Kidney epithelial cell (primary cell): ENCODE data around the gene ATP13A3. TPM values are rescaled to one million over a fixed set of nuclear protein-coding genes. Genes with fewer than 3 reads are reported as not detected.

Experiments used
- DNase-seq: peaks from one replicate; pipeline ENCODE4 v3.0.0-alpha.2; 2010; ENCODE audit warnings: low read depth
- H3K27me3 ChIP-seq: 2 replicates; pipeline ENCODE4 v1.6.0; 2011; ENCODE audit warnings: low read length; ENCODE audit not compliant: control insufficient read depth, insufficient read depth
- H3K36me3 ChIP-seq: 2 replicates; pipeline ENCODE4 v1.5.1; 2011; ENCODE audit warnings: low read length; ENCODE audit not compliant: control insufficient read depth, insufficient read depth
- H3K4me3 ChIP-seq: 2 replicates; pipeline ENCODE4 v1.5.1; 2011; ENCODE audit warnings: low read depth, mild to moderate bottlenecking, control low read depth, low read length
- total RNA-seq: library from RNA; depleted of rRNA; stranded (reverse); fragments of >200 nt; gene quantifications from 2 replicates; pipeline ENCODE4 v1.2.3, GENCODE V29; 2015
- TF ChIP-seq, protein P1 (sequence below): IDR thresholded peaks from 2 replicates; pipeline ENCODE4 v1.5.1; 2011; ENCODE audit warnings: mild to moderate bottlenecking, moderate library complexity, low read length, control low read depth, inconsistent platforms; ENCODE audit not compliant: insufficient read depth, poor library complexity, severe bottlenecking

The ATP13A3 gene
- total RNA-seq, 1 donor from 2014 or later, result 324 TPM

DNA sequence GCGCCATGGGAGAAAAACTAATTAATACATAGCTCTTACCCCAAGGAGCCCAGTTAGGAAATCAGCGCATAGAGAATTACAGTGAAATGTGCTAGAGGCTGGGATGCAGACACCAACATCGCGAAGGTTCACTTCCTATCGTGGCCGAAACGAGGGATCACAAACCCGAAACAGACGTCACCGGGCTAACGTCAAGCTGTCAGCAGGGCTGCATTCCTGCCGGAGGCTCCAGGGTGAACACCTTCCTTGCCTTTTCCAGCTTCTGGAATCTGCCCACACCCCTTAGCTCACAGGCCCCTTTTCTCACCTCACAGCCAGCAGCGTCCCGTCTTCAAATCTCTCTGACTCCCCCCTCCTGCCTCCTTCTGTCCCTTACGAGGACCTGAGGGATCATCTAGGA lies 100.7 kb downstream of the ATP13A3 start:
- Histone ChIP-seq H3K4me3 (no peak overlapping the region), H3K27me3 (peaks cover 25% of the 10 kb centered on the region), H3K36me3 (no peaks in the 10 kb centered on the region)
- no peak for DNase-seq
- TF ChIP-seq, protein P1, sequence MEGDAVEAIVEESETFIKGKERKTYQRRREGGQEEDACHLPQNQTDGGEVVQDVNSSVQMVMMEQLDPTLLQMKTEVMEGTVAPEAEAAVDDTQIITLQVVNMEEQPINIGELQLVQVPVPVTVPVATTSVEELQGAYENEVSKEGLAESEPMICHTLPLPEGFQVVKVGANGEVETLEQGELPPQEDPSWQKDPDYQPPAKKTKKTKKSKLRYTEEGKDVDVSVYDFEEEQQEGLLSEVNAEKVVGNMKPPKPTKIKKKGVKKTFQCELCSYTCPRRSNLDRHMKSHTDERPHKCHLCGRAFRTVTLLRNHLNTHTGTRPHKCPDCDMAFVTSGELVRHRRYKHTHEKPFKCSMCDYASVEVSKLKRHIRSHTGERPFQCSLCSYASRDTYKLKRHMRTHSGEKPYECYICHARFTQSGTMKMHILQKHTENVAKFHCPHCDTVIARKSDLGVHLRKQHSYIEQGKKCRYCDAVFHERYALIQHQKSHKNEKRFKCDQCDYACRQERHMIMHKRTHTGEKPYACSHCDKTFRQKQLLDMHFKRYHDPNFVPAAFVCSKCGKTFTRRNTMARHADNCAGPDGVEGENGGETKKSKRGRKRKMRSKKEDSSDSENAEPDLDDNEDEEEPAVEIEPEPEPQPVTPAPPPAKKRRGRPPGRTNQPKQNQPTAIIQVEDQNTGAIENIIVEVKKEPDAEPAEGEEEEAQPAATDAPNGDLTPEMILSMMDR, result no peak

DNA sequence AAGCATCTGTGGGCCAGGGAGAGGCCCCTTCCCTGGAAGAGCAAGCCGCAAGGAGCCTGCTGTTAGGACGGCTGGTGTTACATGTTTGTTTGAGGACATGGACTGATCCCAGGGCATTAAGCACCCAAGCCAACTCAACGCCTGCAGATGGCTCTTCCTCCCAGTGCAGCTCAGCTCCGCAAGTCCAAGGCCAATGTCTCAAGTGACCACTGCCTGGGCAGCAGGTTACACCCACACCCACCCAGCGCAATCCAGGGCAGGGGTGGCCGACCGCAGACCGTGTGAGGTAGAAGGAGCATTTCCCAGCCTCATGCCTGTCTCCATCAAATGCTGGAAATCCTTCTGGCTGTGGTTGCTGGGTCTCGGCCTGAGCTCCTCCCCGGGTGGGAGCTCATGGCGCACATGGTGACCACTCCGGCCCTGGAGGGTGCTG lies 102.2 kb downstream of the ATP13A3 start:
- H3K27me3 ChIP-seq, result peaks cover 29% of the 10 kb centered on the region
- no peak for DNase-seq
- H3K4me3 ChIP-seq, result no peak overlapping the region
- H3K36me3 ChIP-seq, result no peaks in the 10 kb centered on the region
- TF ChIP-seq, protein P1, result no peak

DNA sequence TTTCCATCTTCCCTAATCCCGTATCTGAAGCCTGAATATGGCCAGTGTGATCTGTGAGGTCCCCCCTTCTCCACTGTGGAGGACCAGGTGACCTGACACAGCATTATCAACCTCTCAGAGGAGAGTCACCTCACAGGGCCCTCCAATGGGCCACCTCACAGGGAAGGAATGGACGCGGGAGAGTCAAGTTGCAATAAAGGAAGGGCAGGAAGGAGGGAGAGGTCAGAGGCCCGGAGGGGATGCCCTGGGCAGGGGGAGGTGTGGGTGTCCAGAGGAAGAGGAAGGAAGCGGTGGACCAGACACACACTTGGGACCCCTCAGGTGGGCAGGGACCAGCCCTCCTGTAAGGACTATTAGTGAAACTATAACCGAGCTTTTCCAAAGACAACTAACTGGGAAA lies 102.6 kb downstream of the ATP13A3 start:
- DNase-seq, result no peak
- no peak overlapping the region for H3K4me3 ChIP-seq
- TF ChIP-seq, protein P1, result no peak
- peaks cover 27% of the 10 kb centered on the region for H3K27me3 ChIP-seq
- H3K36me3 ChIP-seq, result no peaks in the 10 kb centered on the region

DNA sequence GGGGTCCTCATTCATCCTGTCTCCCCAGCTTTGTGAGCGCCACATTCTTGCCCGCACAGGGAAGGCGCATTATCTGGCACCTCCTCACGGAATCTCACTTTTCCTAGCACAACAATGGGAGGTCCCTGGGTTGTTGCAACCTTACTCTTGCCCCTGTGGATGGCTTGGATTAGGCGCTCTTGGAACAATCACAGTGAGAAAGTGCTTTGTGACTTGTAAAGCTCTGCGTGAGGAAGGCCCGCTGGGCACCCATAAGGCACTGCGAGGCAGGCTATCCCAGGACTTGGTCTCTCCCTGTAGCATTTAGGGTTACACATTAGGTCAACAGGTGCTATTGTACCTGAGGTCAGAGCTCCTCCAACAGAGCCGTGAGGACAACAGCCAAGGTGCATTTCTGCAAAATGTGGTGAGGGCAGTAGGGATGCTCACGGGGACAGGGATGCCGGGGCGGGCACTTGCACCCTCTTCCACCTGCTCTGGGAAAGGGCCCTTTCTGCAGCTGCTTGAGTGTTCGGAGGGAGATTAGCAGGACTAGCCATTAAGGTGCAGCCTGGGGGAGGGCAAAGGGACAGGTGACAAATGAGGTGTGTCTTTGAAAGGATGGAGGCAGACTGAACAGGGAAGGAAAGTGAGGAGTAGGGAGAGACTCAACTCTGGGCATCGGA lies 103.4 kb downstream of the ATP13A3 start:
- peaks cover 27% of the 10 kb centered on the region for H3K27me3 ChIP-seq
- H3K36me3 ChIP-seq, result no peaks in the 10 kb centered on the region
- TF ChIP-seq, protein P1, result no peak
- no peak overlapping the region for H3K4me3 ChIP-seq
- no peak for DNase-seq

DNA sequence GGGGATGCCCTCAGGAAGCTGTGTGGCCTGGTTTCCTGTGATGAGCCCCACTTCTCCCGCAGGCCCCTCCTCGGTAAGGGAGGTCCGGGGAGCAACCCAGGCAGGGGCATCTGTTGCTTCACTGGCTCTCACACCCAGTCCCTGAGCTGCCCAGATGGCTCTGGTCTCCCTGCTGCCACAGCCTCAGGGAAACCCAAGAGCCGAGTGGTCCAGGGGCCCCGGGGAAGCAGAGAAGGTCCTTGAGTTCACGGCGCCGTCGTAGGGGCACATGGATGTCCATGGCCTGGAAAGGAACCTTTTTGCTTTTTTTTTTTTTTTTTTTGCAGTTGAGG lies 103.9 kb downstream of the ATP13A3 start:
- Histone ChIP-seq H3K4me3 (no peak overlapping the region), H3K27me3 (peaks cover 25% of the 10 kb centered on the region), H3K36me3 (no peaks in the 10 kb centered on the region)
- no peak for DNase-seq
- TF ChIP-seq, protein P1, result no peak

DNA sequence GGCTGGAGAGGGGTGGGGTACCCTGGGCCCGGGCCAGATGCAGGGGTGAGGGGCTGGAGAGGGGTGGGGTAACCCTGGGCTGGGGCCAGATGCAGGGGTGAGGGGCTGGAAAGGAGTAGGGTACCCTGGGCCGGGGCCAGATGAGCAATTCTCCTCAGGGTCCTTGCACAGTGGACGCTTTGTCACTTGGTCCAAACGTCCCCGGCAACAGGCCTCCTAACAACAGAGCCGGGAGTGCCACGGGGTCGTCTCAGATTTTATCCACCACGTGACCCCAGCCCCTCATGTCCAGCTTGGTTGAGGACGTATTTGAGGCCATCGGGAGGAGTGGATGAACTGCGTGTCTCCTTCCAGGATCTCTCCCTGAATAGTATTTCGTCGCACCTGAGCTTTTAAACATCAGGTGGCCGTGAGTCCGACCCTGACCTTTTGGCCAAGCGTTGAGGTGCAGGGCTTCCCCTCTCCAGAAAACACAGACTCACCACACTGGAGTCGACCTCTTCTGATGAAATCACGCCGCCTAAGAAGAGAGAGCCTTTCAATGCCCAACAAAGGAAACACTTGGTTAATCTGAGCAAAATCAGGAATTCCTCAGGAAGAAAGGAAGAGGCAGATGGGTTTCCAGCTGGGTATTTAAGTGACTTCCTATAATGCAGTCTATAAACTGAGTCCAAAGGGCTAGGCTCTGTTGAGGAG lies 104.5 kb downstream of the ATP13A3 start:
- DNase-seq, result no peak
- peaks cover 25% of the 10 kb centered on the region for H3K27me3 ChIP-seq
- no peak overlapping the region for H3K4me3 ChIP-seq
- H3K36me3 ChIP-seq, result no peaks in the 10 kb centered on the region
- TF ChIP-seq, protein P1, result no peak
